ENCODE results near the gene CFAP410. TPM values are rescaled to one million over a fixed set of nuclear protein-coding genes. Genes with fewer than 3 reads are reported as not detected.
A peak's percentile ranks its signal among the peaks of the same experiment; 100 is the strongest.

Gene CFAP410
- total and polyA plus RNA-seq, 2 of the 13 experiments (the other 11 are each of a cell fraction or from before 2014, with no cell fraction given) = 8.0 to 20.1 TPM

DNA sequence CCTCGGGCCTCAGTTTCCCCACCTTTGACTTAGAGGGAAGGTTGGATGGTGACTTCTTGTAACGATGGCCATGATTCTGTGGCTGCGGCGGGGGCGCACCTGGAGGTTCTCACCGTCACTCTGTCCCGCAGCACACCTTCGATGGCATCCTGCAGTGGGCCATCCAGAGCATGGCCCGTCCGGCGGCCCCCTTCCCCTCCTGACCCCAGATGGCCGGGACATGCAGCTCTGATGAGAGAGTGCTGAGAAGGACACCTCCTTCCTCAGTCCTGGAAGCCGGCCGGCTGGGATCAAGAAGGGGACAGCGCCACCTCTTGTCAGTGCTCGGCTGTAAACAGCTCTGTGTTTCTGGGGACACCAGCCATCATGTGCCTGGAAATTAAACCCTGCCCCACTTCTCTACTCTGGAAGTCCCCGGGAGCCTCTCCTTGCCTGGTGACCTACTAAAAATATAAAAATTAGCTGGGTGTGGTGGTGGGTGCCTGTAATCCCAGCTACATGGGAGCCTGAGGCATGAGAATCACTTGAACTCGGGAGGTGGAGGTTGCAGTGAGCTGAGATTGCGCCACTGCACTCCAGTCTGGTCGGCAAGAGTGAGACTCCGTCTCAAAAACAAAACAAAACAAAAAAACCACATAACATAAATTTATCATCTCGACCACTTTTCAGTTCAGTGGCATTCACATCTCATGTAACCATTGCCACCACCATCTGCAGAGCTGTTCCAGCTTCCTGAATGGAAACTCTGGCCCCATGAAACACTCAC lies 41.5 kb downstream of the CFAP410 start (continued):
- TF ChIP-seq ZNF772 (CRISPR knock-in tag; IDR thresholded peaks at IDR 0.05) = 0 out of 2 replicates have a peak, but pooled peaks have one; percentile 26
- TF ChIP-seq, protein P1, sequence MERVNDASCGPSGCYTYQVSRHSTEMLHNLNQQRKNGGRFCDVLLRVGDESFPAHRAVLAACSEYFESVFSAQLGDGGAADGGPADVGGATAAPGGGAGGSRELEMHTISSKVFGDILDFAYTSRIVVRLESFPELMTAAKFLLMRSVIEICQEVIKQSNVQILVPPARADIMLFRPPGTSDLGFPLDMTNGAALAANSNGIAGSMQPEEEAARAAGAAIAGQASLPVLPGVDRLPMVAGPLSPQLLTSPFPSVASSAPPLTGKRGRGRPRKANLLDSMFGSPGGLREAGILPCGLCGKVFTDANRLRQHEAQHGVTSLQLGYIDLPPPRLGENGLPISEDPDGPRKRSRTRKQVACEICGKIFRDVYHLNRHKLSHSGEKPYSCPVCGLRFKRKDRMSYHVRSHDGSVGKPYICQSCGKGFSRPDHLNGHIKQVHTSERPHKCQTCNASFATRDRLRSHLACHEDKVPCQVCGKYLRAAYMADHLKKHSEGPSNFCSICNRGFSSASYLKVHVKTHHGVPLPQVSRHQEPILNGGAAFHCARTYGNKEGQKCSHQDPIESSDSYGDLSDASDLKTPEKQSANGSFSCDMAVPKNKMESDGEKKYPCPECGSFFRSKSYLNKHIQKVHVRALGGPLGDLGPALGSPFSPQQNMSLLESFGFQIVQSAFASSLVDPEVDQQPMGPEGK (CRISPR knock-in tag; IDR thresholded peaks at IDR 0.05) = no peak
- TF ChIP-seq LCORL (IDR thresholded peaks at IDR 0.05) = no peak
- 0 out of 2 replicates have a peak, but pooled peaks have one; percentile 47 for TF ChIP-seq LCORL (CRISPR knock-in tag; IDR thresholded peaks at IDR 0.05)
- TF ChIP-seq AHR (CRISPR knock-in tag; IDR thresholded peaks at IDR 0.05) = 0 out of 2 replicates have a peak, but pooled peaks have one; percentile 41
- no peak for TF ChIP-seq ZNF414 (CRISPR knock-in tag; IDR thresholded peaks at IDR 0.05)
- TF ChIP-seq, protein P2, sequence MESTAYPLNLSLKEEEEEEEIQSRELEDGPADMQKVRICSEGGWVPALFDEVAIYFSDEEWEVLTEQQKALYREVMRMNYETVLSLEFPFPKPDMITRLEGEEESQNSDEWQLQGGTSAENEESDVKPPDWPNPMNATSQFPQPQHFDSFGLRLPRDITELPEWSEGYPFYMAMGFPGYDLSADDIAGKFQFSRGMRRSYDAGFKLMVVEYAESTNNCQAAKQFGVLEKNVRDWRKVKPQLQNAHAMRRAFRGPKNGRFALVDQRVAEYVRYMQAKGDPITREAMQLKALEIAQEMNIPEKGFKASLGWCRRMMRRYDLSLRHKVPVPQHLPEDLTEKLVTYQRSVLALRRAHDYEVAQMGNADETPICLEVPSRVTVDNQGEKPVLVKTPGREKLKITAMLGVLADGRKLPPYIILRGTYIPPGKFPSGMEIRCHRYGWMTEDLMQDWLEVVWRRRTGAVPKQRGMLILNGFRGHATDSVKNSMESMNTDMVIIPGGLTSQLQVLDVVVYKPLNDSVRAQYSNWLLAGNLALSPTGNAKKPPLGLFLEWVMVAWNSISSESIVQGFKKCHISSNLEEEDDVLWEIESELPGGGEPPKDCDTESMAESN (CRISPR knock-in tag; conservative IDR thresholded peaks at IDR 0.05) = no peak
- TF ChIP-seq, protein P3, sequence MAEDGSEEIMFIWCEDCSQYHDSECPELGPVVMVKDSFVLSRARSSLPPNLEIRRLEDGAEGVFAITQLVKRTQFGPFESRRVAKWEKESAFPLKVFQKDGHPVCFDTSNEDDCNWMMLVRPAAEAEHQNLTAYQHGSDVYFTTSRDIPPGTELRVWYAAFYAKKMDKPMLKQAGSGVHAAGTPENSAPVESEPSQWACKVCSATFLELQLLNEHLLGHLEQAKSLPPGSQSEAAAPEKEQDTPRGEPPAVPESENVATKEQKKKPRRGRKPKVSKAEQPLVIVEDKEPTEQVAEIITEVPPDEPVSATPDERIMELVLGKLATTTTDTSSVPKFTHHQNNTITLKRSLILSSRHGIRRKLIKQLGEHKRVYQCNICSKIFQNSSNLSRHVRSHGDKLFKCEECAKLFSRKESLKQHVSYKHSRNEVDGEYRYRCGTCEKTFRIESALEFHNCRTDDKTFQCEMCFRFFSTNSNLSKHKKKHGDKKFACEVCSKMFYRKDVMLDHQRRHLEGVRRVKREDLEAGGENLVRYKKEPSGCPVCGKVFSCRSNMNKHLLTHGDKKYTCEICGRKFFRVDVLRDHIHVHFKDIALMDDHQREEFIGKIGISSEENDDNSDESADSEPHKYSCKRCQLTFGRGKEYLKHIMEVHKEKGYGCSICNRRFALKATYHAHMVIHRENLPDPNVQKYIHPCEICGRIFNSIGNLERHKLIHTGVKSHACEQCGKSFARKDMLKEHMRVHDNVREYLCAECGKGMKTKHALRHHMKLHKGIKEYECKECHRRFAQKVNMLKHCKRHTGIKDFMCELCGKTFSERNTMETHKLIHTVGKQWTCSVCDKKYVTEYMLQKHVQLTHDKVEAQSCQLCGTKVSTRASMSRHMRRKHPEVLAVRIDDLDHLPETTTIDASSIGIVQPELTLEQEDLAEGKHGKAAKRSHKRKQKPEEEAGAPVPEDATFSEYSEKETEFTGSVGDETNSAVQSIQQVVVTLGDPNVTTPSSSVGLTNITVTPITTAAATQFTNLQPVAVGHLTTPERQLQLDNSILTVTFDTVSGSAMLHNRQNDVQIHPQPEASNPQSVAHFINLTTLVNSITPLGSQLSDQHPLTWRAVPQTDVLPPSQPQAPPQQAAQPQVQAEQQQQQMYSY (CRISPR knock-in tag; IDR thresholded peaks at IDR 0.05) = no peak
- TF ChIP-seq TBX2 (CRISPR knock-in tag; IDR thresholded peaks at IDR 0.05; ENCODE audit: borderline replicate concordance) = peak; percentile 52; the same call in 1 of the 2 replicates
- 0 out of 2 replicates have a peak, but pooled peaks have one; percentile 37 for TF ChIP-seq UBTF (CRISPR knock-in tag; IDR thresholded peaks at IDR 0.05)
- TF ChIP-seq PPARG (CRISPR knock-in tag; conservative IDR thresholded peaks at IDR 0.05) = 0 out of 2 replicates have a peak, but pooled peaks have one; percentile 42
- no peak for TF ChIP-seq ARID2 (CRISPR knock-in tag; IDR thresholded peaks at IDR 0.05; ENCODE audit: borderline replicate concordance)
- peak; percentile 72; the same call in 1 of the 2 replicates for TF ChIP-seq ZNF607 (CRISPR knock-in tag; IDR thresholded peaks at IDR 0.05; ENCODE audit: borderline replicate concordance)
- TF ChIP-seq ERF (CRISPR knock-in tag; IDR thresholded peaks at IDR 0.05) = 0 out of 2 replicates have a peak, but pooled peaks have one; percentile 31
- TF ChIP-seq ZNF784 (CRISPR knock-in tag; IDR thresholded peaks at IDR 0.05; ENCODE audit: borderline replicate concordance) = no peak
- no peak for TF ChIP-seq U2AF2 (IDR thresholded peaks at IDR 0.05; ENCODE audit: low read depth, low read length)
- peak; percentile 46 for TF ChIP-seq TEAD3 (CRISPR knock-in tag; optimal IDR thresholded peaks at IDR 0.05; ENCODE audit: borderline replicate concordance)
